GM21515 (cell line): ENCODE measurements around the gene IGF2R.
"Not testable (repeated sequence)": the region's sequence is repeated elsewhere in the genome, so short reads cannot be mapped to it uniquely, and the experiment has no call there.

Experiments used
- ATAC-seq: cut with Tn5 transposase; IDR thresholded peaks from one replicate; pipeline ENCODE4 v1.9.1; 2021; ENCODE audit not compliant: unreplicated experiment

Gene IGF2R

GRCh38 chr6:159968295-159969203, at the start of gene IGF2R:
Gene IGF2R, plus strand, starts transcription at chr6:159969082. Its CDS starts 165 bp downstream, at chr6:159969247.
- peak; percentile 82 for ATAC-seq

GRCh38 chr6:159919800-159920199, 49.1 kb upstream of the IGF2R start:
- no peak for ATAC-seq

GRCh38 chr6:159924150-159924549, 44.7 kb upstream of the IGF2R start:
- ATAC-seq, result not testable (repeated sequence)

GRCh38 chr6:159926542-159927203, 42.2 kb upstream of the IGF2R start:
- ATAC-seq, result no peak

- ATAC-seq, result no peak
Measured at GRCh38 chr6:159929819-159930218, 39.1 kb upstream of the IGF2R start.

- peak; percentile 89 for ATAC-seq
Measured at GRCh38 chr6:159931112-159931511, 37.8 kb upstream of the IGF2R start.

GRCh38 chr6:159931846-159932245, 37.0 kb upstream of the IGF2R start:
- no peak for ATAC-seq

GRCh38 chr6:159933077-159933476, 35.8 kb upstream of the IGF2R start:
- ATAC-seq, result no peak

GRCh38 chr6:159934181-159934580, 34.7 kb upstream of the IGF2R start:
- no peak for ATAC-seq

- no peak for ATAC-seq
Measured at GRCh38 chr6:159935065-159935464, 33.8 kb upstream of the IGF2R start.

GRCh38 chr6:159935633-159936032, 33.2 kb upstream of the IGF2R start:
- ATAC-seq, result no peak

GRCh38 chr6:159939591-159940016, 29.3 kb upstream of the IGF2R start:
- ATAC-seq, result no peak

GRCh38 chr6:159941286-159942113, 27.4 kb upstream of the IGF2R start:
- peak; percentile 84 for ATAC-seq

- ATAC-seq, result no peak
Measured at GRCh38 chr6:159943101-159943632, 25.7 kb upstream of the IGF2R start.

GRCh38 chr6:159943968-159944598, 24.8 kb upstream of the IGF2R start:
- no peak for ATAC-seq

GRCh38 chr6:159945801-159946392, 23.0 kb upstream of the IGF2R start:
- ATAC-seq, result no peak

GRCh38 chr6:159946912-159947311, 22.0 kb upstream of the IGF2R start:
- no peak for ATAC-seq

- ATAC-seq, result no peak
Measured at GRCh38 chr6:159948199-159948598, 20.7 kb upstream of the IGF2R start.

GRCh38 chr6:159951772-159952171, 17.1 kb upstream of the IGF2R start:
- no peak for ATAC-seq
